ENCODE results near the gene GAL3ST2.
"Not testable (repeated sequence)": the region's sequence is repeated elsewhere in the genome, so short reads cannot be mapped to it uniquely, and the experiment has no call there.

Gene GAL3ST2

GRCh38 chr2:241817821-241818215 lies 41.2 kb downstream of the GAL3ST2 start:
- DNase-seq, result not testable (repeated sequence)

GRCh38 chr2:241818229-241818942 lies 41.8 kb downstream of the GAL3ST2 start:
- DNase-seq, result no peak

- no peak for DNase-seq
Observed at GRCh38 chr2:241818943-241819270, 42.3 kb downstream of the GAL3ST2 start.

GRCh38 chr2:241819947-241820624 lies 43.5 kb downstream of the GAL3ST2 start:
- DNase-seq, result not testable (repeated sequence)

GRCh38 chr2:241820625-241821384 lies 44.2 kb downstream of the GAL3ST2 start:
- no peak for DNase-seq

GRCh38 chr2:241821460-241822263 lies 45.0 kb downstream of the GAL3ST2 start:
- DNase-seq, result no peak

GRCh38 chr2:241822264-241822623 lies 45.6 kb downstream of the GAL3ST2 start:
- no peak for DNase-seq

GRCh38 chr2:241823531-241824437 lies 47.2 kb downstream of the GAL3ST2 start:
- not testable (repeated sequence) for DNase-seq

GRCh38 chr2:241827394-241827793 lies 50.8 kb downstream of the GAL3ST2 start:
- no peak for DNase-seq

GRCh38 chr2:241833101-241833663 lies 56.6 kb downstream of the GAL3ST2 start:
- DNase-seq, result no peak

GRCh38 chr2:241833756-241834526 lies 57.3 kb downstream of the GAL3ST2 start:
- not testable (repeated sequence) for DNase-seq

GRCh38 chr2:241834527-241835210 lies 58.0 kb downstream of the GAL3ST2 start:
- no peak for DNase-seq

GRCh38 chr2:241835611-241836010 lies 59.0 kb downstream of the GAL3ST2 start:
- DNase-seq, result no peak

GRCh38 chr2:241836292-241836691 lies 59.7 kb downstream of the GAL3ST2 start:
- DNase-seq, result no peak

- DNase-seq, result no peak
Observed at GRCh38 chr2:241837197-241837965, 60.8 kb downstream of the GAL3ST2 start.

- no peak for DNase-seq
Observed at GRCh38 chr2:241841181-241842066, 64.8 kb downstream of the GAL3ST2 start.

GRCh38 chr2:241842067-241842415 lies 65.4 kb downstream of the GAL3ST2 start:
- no peak for DNase-seq
